Activated naive CD8-positive, alpha-beta T cell (primary cell): ENCODE measurements around the gene LDLRAD4.

Source experiments
- H3K27ac Mint-ChIP-seq: one replicate; pipeline ENCODE4 v1.8.0; 2021; ENCODE audit warnings: mixed read lengths
- H3K27me3 Mint-ChIP-seq: one replicate; pipeline ENCODE4 v1.8.0; 2021; ENCODE audit warnings: mixed read lengths
- H3K36me3 Mint-ChIP-seq: one replicate; pipeline ENCODE4 v1.8.0; 2021; ENCODE audit warnings: mixed read lengths
- H3K4me1 Mint-ChIP-seq: one replicate; pipeline ENCODE4 v1.8.0; 2021; ENCODE audit warnings: low read depth, mixed read lengths
- H3K4me3 Mint-ChIP-seq: one replicate; pipeline ENCODE4 v1.8.0; 2021; ENCODE audit warnings: mild to moderate bottlenecking, mixed read lengths
- H3K9me3 Mint-ChIP-seq: one replicate; pipeline ENCODE4 v1.8.0; 2021; ENCODE audit warnings: low read depth, mixed read lengths

Gene LDLRAD4

GRCh38 chr18:13366962-13367892 lies 148.7 kb downstream of the LDLRAD4 start:
- Mint-ChIP-seq H3K36me3 (no peaks in the 10 kb centered on the region), H3K9me3 (no peaks in the 10 kb centered on the region), H3K27me3 (no peaks in the 10 kb centered on the region), H3K4me3 (no peak overlapping the region), H3K4me1 (peaks cover 26% of the 10 kb centered on the region), H3K27ac (no peak overlapping the region)

DNA sequence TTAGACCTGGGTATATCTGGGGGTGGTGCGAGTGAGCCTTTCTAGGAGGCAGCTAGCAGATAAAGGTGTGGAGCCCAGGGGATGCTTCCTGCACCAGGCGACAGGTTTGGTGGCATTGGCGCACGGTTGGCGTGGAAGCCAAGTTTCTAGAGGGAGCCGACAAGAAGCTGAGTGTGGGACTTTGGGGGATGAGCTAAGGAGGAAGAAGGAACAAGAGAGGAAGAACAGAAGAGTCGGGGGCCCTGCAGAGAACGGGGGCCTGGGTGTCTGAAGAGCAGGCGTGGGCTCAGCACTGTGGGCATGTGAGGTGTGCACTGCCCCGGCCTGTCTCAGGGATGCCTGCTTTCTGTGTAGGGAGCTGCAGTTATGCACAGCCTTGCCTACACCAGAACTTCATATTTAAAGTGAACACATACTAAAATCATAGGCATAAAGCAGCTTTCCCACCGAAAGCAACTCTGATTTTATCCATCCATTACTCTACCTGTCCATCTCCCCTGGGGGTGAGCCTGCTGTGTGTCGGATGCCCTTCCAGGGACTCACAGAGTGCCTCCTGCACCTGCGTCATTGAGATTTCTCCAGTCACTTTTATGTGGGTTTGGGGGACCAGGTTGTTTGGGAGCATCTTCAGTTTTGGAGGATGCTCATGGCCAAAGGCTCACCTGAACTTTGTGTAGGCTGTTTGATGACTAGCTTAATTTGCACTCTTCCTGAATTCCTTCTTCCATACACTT lies 149.7 kb downstream of the LDLRAD4 start:
- H3K27me3 Mint-ChIP-seq: no peaks in the 10 kb centered on the region
- H3K27ac Mint-ChIP-seq: peak overlapping the region; percentile 66
- H3K36me3 Mint-ChIP-seq: no peaks in the 10 kb centered on the region
- no peak overlapping the region for H3K4me3 Mint-ChIP-seq
- peaks cover 36% of the 10 kb centered on the region for H3K4me1 Mint-ChIP-seq
- H3K9me3 Mint-ChIP-seq: no peaks in the 10 kb centered on the region

GRCh38 chr18:13369353-13369752 lies 150.8 kb downstream of the LDLRAD4 start:
- H3K27me3 Mint-ChIP-seq: no peaks in the 10 kb centered on the region
- no peak overlapping the region for H3K4me3 Mint-ChIP-seq
- H3K4me1 Mint-ChIP-seq: peaks cover 40% of the 10 kb centered on the region

GRCh38 chr18:13369756-13370510 lies 151.4 kb downstream of the LDLRAD4 start:
- H3K36me3 Mint-ChIP-seq: no peaks in the 10 kb centered on the region
- H3K27me3 Mint-ChIP-seq: no peaks in the 10 kb centered on the region
- H3K9me3 Mint-ChIP-seq: no peaks in the 10 kb centered on the region
- H3K4me3 Mint-ChIP-seq: no peak overlapping the region
- peak overlapping the region; percentile 6 for H3K27ac Mint-ChIP-seq
- peaks cover 41% of the 10 kb centered on the region for H3K4me1 Mint-ChIP-seq

More at GRCh38 chr18:13369353-13369752, 150.8 kb downstream of the LDLRAD4 start:
- H3K36me3 Mint-ChIP-seq: no peaks in the 10 kb centered on the region
- peak overlapping the region; percentile 41 for H3K27ac Mint-ChIP-seq
- no peaks in the 10 kb centered on the region for H3K9me3 Mint-ChIP-seq

GRCh38 chr18:13370995-13371625 lies 152.6 kb downstream of the LDLRAD4 start:
- Mint-ChIP-seq H3K27ac (no peak overlapping the region), H3K27me3 (no peaks in the 10 kb centered on the region), H3K4me1 (peaks cover 52% of the 10 kb centered on the region), H3K4me3 (no peak overlapping the region), H3K9me3 (no peaks in the 10 kb centered on the region), H3K36me3 (no peaks in the 10 kb centered on the region)

- Mint-ChIP-seq H3K9me3 (no peaks in the 10 kb centered on the region), H3K4me3 (peak overlapping the region; percentile 58), H3K27me3 (no peaks in the 10 kb centered on the region), H3K27ac (peak overlapping the region; percentile 83), H3K36me3 (no peaks in the 10 kb centered on the region), H3K4me1 (peaks cover 60% of the 10 kb centered on the region)
Measured at GRCh38 chr18:13371689-13372418, 153.3 kb downstream of the LDLRAD4 start.

GRCh38 chr18:13372531-13372951 lies 154.0 kb downstream of the LDLRAD4 start:
- Mint-ChIP-seq H3K27me3 (no peaks in the 10 kb centered on the region), H3K27ac (peak overlapping the region; percentile 83), H3K4me1 (peaks cover 67% of the 10 kb centered on the region), H3K36me3 (no peaks in the 10 kb centered on the region), H3K9me3 (no peaks in the 10 kb centered on the region), H3K4me3 (no peak overlapping the region)

GRCh38 chr18:13374096-13374467 lies 155.5 kb downstream of the LDLRAD4 start:
- H3K9me3 Mint-ChIP-seq: no peaks in the 10 kb centered on the region
- H3K27me3 Mint-ChIP-seq: no peaks in the 10 kb centered on the region
- H3K36me3 Mint-ChIP-seq: no peaks in the 10 kb centered on the region
- H3K27ac Mint-ChIP-seq: no peak overlapping the region
- no peak overlapping the region for H3K4me3 Mint-ChIP-seq
- peaks cover 80% of the 10 kb centered on the region for H3K4me1 Mint-ChIP-seq

GRCh38 chr18:13374468-13375301 lies 156.1 kb downstream of the LDLRAD4 start:
- no peaks in the 10 kb centered on the region for H3K9me3 Mint-ChIP-seq
- peaks cover 78% of the 10 kb centered on the region for H3K4me1 Mint-ChIP-seq
- peak overlapping the region; percentile 99 for H3K27ac Mint-ChIP-seq
- H3K27me3 Mint-ChIP-seq: no peaks in the 10 kb centered on the region
- no peaks in the 10 kb centered on the region for H3K36me3 Mint-ChIP-seq
- peak overlapping the region; percentile 77 for H3K4me3 Mint-ChIP-seq

- Mint-ChIP-seq H3K27me3 (no peaks in the 10 kb centered on the region), H3K4me3 (peak overlapping the region; percentile 77), H3K27ac (peak overlapping the region; percentile 99), H3K4me1 (peaks cover 78% of the 10 kb centered on the region), H3K9me3 (no peaks in the 10 kb centered on the region), H3K36me3 (no peaks in the 10 kb centered on the region)
Measured at GRCh38 chr18:13375302-13376255, 157.0 kb downstream of the LDLRAD4 start.

DNA sequence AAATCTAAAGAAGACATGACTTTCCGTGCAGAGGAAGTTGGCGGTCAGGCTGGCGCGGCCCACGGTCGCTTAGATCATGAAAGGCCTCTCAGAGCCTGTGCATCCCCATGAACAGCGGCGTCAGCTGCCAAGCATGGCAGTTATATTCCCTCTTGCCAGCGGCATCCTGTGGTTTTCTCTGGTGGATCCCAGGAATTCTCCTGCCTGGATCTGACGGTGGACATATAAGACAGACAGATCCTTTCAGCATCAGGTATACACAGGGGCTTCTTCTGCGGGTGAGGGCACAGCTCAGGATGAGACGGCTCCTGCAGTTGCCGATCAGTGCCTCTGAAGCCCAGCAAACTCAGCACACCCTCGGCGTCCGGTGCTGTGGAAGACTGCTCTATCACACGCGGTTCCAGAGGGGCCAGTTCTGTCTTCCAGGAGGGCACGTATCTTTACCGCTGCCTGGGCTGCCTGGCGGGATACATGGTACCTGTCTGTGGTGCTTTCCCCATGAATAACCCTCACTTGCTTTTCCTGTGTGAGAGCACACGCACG lies 157.8 kb downstream of the LDLRAD4 start:
- Mint-ChIP-seq H3K9me3 (no peaks in the 10 kb centered on the region), H3K36me3 (no peaks in the 10 kb centered on the region), H3K27me3 (no peaks in the 10 kb centered on the region), H3K4me1 (peaks cover 80% of the 10 kb centered on the region), H3K4me3 (peak overlapping the region; percentile 77), H3K27ac (peak overlapping the region; percentile 99)

GRCh38 chr18:13376841-13377351 lies 158.3 kb downstream of the LDLRAD4 start:
- Mint-ChIP-seq H3K27ac (peak overlapping the region; percentile 99), H3K4me1 (peaks cover 80% of the 10 kb centered on the region), H3K4me3 (peak overlapping the region; percentile 77), H3K9me3 (no peaks in the 10 kb centered on the region), H3K27me3 (no peaks in the 10 kb centered on the region), H3K36me3 (no peaks in the 10 kb centered on the region)
